Tibial nerve (tissue), 4 donors: ENCODE measurements around the gene MACROH2A2.

Source experiments
- CTCF ChIP-seq, 5 experiments: fragments of 200-600 bp in 3 of 5; fragments of 450-650 bp in 2 of 5; sonication (generic) in 3 of 5; IDR thresholded peaks; one replicate each; pipeline ENCODE4 v1.5.1; 2016 to 2019; ENCODE audit warnings: antibody characterized with exemption in 5 of 5, mild to moderate bottlenecking in 3 of 5, moderate library complexity in 2 of 5
- EP300 ChIP-seq, 2 donors: sonication (generic); formaldehyde crosslinking; IDR thresholded peaks; one replicate each; pipeline ENCODE4 v1.6.1; 2017; ENCODE audit warnings: antibody characterized with exemption in 2 of 2, mild to moderate bottlenecking in 1 of 2
- POLR2A ChIP-seq, 2 donors: fragments of 450-650 bp; IDR thresholded peaks; one replicate each; pipeline ENCODE4 v1.6.1; 2017; ENCODE audit warnings: antibody characterized with exemption in 2 of 2, mild to moderate bottlenecking in 2 of 2, moderate library complexity in 2 of 2

GRCh38 chr10:70053841-70054288, 1.2 kb downstream of the MACROH2A2 start:
- TF ChIP-seq CTCF (IDR thresholded peaks at IDR 0.05) (no peak), POLR2A (IDR thresholded peaks at IDR 0.05) (no peak), EP300 (IDR thresholded peaks at IDR 0.05) (no peak)
